Loucy (cell line): Measurements from ENCODE around the gene TTC29.

Experiments
- EZH2phosphoT487 ChIP-seq: fragments of 200-600 bp; IDR thresholded peaks from 2 replicates; pipeline ENCODE4 v1.6.1; 2018; ENCODE audit warnings: antibody characterized with exemption, mild to moderate bottlenecking, moderate library complexity, borderline replicate concordance
- TF ChIP-seq, protein P1 (sequence below): fragments of 200-600 bp; sonication (generic); conservative IDR thresholded peaks from 2 replicates; pipeline ENCODE4 v1.5.1; 2014; ENCODE audit warnings: mild to moderate bottlenecking, antibody characterized with exemption, low read length

DNA sequence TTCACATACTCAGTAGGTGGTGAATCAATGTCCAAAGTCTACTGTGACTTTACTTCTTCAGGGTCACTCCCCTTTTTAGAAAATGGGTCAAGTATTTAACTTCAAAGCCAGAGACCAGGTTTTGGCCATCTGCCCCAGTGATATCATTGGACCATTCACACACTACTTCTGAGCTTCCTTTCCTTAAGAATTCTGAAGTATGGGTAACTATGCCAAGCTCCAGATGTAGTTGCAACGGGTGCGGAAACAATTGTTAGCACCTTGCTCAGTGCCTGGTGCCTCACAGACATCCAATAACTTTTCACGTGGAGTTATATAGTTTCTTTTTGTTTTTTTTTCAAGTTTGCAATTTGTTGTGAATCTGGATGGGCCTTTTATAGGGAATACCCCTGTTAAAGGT lies 62.6 kb downstream of the TTC29 start:
- TF ChIP-seq, protein P1, sequence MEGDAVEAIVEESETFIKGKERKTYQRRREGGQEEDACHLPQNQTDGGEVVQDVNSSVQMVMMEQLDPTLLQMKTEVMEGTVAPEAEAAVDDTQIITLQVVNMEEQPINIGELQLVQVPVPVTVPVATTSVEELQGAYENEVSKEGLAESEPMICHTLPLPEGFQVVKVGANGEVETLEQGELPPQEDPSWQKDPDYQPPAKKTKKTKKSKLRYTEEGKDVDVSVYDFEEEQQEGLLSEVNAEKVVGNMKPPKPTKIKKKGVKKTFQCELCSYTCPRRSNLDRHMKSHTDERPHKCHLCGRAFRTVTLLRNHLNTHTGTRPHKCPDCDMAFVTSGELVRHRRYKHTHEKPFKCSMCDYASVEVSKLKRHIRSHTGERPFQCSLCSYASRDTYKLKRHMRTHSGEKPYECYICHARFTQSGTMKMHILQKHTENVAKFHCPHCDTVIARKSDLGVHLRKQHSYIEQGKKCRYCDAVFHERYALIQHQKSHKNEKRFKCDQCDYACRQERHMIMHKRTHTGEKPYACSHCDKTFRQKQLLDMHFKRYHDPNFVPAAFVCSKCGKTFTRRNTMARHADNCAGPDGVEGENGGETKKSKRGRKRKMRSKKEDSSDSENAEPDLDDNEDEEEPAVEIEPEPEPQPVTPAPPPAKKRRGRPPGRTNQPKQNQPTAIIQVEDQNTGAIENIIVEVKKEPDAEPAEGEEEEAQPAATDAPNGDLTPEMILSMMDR, result no peak
- TF ChIP-seq EZH2phosphoT487, result no peak
